Measurements from ENCODE around the gene PTPRA.
A peak's percentile ranks its signal among the peaks of the same experiment; 100 is the strongest.

Gene PTPRA

DNA sequence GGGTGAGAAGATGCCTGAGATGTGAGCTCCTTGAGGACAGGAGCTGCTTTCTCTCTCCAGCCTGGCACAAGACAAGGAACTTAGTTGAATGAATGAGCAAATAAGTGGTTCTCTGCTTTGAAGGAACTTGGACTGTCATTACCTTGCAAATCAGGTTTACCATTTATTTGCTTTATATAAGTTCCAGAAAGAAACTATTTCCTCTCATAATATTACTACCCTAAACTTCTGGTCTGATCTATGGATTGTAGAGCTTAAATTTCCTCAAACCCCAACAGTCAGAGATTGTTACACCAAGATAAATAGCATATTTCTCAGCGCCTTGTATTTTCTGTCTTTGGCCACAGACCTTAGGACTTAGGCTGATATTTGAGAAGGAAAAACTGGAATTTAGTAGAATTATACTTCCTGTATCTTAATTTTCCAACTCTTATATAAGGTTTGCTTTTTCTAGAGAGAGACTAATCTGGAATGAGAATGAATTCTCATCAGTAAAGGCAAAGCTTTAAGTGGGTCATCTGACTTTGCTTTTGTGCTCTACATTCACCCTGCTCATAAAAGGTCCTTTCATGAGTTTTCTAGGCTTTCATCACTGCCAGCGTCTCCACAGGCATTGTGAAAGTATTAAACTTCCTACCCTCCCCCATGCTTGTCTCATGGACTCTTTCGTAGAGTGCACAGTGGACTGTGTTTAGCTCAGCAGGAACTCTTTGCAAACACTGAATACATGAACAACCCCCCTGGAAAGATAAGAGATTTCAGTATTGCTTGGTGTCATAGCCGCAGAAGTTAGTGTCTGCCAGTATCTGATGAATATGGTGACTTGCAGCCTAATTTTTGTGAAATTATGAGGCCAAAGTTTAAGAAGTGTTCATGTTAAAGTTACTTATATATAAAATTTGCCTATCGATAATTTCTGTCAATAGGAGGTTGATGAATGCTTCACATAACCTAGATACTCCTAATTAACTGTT, 74.0 kb downstream of the PTPRA start:
- DNase-seq, result no peak

- DNase-seq, result no peak
Observed at GRCh38 chr20:2948968-2949367, 75.7 kb downstream of the PTPRA start.

DNA sequence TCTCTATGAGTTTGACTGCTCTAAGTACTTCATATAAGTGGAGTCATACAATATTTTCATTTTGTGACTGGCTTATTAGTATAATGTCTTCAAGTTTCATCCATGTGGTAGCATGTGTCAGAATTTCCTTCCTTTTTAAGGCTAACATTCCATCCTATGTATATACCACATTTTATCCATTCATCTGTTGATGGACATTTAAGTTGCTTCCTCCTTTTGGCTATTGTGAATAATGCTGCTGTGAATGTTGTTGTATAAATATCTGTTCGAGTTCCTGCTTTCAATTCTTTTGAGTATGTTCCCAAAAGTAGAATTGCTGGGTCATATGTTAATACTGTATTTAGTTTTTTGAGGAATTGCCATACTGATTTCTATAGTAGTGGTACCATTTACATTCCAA, 79.5 kb downstream of the PTPRA start:
- no peak for DNase-seq

- DNase-seq, result no peak
Observed at GRCh38 chr20:2955257-2955970, 82.1 kb downstream of the PTPRA start.

- no peak for DNase-seq
Observed at GRCh38 chr20:2956480-2956879, 83.2 kb downstream of the PTPRA start.

- DNase-seq, result no peak
Observed at GRCh38 chr20:2967841-2968240, 94.6 kb downstream of the PTPRA start.

DNA sequence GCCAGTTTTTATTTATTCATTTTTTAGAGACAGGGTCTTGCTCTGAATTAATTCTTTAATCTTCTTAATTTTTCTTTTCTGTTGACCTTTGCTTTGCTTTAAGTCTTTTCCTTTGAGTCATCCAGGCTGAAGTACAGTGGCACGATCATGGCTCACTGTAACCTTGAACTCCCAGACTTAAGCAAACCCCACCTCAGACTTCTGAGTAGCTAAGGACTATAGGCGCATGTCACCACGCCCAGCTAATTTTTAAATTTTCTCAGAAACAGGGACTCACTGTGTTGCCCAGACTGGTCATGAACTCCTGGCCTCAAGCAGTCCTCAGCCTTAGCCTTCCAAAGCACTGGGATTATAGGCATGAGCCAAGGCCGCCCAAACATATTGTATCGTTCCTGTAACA, 98.8 kb downstream of the PTPRA start:
- DNase-seq, result no peak

GRCh38 chr20:2973574-2973973, 100.3 kb downstream of the PTPRA start:
- DNase-seq, result no peak

DNA sequence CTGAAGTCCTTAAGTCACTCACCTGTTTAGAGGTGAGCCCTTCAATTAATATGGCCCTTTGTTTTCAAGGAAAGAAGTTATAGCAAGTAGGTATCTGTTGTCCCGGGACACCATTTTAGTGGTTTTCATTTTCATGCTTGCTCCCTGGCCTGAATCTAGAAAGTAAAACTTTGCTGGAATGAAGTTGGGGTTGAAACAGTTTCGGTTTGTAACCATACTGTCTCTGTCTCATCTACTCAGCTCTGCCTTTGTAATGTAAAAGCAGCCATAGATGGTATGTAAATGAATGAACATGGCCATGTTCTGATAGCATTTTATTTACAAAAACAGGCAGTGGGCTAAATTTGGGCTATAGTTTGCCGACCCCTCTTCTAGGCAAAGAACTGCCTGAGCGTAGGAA, 105.2 kb downstream of the PTPRA start:
- DNase-seq, result no peak

- no peak for DNase-seq
Observed at GRCh38 chr20:2981646-2982045, 108.4 kb downstream of the PTPRA start.

DNA sequence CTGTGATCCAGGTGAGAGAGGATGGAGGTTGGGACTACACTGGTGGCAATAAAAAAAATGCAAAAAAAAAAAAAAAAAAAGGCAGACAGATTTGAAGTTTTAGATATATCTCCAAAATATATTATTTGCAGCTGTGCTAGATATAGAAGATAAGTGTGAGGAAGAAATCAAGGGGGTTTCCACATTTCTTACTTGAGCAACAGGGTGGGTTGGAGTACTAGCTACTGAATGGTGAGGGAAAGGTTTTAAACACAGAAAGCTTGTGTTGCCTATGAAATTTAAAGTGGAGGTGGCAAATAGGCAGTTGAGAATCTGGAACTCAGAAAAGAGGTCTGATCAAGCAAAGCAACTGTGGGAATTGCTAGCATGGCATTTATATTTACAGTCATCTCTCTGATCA, 110.2 kb downstream of the PTPRA start:
- DNase-seq, result no peak

GRCh38 chr20:2984028-2984501, 110.8 kb downstream of the PTPRA start:
- no peak for DNase-seq

DNA sequence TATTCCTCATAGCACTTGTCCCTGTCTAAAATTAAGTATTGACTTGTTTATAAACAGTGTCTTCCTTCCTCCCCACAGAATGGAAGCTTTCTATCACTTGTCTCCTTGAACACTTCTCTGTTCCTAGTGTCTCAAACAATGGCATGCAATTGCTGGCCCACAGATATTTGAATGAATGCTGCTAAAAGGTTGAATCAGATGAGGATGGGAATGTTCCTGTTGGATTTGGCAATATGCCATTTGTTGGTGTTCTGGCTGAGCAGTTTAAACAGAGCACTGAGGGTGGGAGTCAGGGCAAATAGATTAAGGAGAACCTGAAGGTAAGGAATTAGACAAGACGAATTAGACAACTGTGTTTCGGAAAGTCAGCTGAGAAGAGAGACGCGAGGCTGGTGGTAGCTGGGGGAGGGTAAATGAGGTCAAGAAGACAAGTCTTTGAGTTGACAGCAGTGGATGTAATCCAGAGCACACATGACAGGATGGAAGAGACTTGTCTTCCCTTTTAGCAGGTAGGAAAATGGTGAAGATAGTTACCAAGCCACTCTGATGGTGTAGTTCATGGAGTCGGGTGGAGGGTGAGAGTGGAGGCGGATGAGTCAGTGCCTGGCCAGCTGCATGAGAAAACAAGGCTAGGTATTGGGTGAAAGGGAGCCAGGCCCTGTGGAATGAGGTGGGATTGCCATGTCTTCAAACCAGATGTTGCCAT, 111.8 kb downstream of the PTPRA start:
- no peak for DNase-seq

- no peak for DNase-seq
Observed at GRCh38 chr20:2986466-2986865, 113.2 kb downstream of the PTPRA start.

DNA sequence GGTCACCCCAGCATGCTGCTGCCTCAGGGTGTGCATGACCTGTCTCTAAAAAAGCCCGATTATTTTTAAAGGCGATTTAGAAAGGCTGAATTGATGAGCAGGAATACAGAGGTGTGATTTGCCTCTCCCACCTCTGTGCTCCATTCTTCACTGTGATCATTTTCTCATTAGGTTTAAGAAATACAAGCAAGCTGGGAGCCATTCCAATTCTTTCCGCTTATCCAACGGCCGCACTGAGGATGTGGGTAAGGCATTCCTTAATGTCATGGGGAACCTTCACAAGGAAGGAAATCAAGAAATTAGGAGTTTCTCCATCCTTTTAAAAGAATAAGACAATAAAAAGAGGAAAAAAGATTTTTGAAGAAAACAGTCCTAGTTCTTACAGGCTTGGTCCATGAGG, 114.6 kb downstream of the PTPRA start:
- no peak for DNase-seq

DNA sequence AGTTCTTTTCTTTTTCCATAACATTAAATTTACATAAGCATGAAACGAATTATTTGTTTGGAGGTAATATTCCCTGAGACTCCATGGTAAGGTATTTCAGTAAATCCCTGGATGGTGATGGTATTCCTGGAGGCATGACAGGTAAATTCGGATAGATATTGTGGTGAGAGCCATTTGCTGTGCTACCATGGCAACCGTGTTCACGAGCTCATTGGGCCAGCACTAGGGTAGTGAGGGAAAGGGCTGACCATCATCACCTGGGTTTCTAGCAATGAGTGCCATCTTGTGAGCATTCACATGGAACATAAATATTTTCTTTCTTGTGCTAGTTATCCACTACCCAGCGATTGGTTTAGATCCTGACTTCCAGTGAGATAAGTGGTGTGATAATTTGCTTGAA, 118.3 kb downstream of the PTPRA start:
- DNase-seq, result no peak

DNA sequence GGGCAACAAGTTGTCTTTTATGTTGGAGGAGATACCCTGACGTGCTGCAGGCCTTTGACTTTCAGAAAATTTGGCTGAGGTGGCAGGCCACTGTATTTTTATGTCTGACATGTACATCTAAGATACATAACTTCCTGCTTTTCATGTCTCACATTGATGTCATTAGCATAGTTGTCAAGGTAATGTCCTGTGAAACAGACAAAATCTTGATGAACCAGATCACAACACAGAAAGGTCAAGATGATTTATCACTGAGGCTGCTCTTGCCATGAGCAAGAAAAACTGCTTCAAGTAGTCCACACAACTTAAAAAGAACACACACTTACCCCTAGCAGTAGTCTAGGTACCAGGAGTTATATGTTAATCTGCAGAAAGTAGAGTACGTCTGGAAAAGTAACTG, 120.0 kb downstream of the PTPRA start:
- no peak for DNase-seq

- no peak for DNase-seq
Observed at GRCh38 chr20:2995796-2996195, 122.5 kb downstream of the PTPRA start.

GRCh38 chr20:2998728-2999127, 125.4 kb downstream of the PTPRA start:
- no peak for DNase-seq

DNA sequence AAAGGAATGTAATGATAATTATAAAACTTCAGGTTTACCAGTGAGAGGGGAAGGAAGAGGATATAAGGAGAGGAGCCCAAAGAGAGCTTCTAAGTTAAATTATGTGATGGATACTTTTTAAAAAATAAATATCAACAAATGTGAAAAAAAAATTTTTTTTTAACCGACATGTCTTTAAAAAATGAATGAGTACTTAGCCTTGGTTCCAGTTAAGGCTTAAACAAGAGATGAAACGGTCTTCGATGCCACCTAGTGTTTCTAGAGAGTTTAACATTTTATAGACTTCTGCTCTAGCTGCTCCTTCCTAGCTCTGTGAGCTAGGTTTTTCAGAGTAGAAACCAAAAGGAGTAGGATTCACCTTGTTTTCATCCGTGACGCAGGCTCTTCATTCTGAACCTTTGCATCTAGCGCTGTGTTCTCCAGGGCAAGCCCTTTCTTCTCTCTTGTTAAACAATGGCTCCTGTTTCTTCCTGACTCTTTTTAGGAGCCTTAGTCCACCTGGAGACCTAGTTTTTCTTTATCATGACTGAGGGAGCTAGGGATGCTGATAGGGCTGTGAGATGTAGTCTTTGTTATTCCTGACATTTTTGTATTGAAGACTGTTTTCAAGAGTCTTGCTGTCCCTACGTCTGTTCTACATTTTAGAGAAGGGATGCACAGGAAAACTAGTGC, 127.7 kb downstream of the PTPRA start:
- peak in 3 of 6 experiments; percentile 18 to 59 (median 41) for DNase-seq

DNA sequence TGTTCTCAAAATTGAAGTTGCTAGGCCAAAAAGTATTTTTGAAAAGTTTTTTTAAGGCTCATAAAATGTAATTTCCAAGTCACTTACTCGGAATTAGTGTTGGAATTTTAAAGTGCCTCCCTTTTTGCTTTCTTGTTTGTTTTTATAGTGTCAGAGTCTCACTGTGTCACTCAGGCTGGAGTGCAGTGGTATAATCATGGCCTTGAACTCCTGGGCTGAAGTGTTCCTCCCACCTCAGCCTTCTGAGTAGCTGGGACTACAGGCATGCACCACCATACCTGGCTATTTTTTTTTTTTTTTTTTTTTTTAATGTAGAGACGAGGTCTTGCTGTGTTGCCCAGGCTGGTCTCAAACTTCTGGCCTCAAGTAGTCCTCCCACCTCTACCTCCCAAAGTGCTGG, 130.1 kb downstream of the PTPRA start:
- DNase-seq, result no peak

GRCh38 chr20:3010985-3011723, 137.9 kb downstream of the PTPRA start:
- DNase-seq, result no peak

All from stimulated activated naive CD4-positive, alpha-beta T cell (primary cell).